H1 (cell line): ENCODE data around the gene RGS6. TPM values are rescaled to one million over a fixed set of nuclear protein-coding genes. Genes with fewer than 3 reads are reported as not detected.

ENCODE experiments used
- EGR1 ChIP-seq: IDR thresholded peaks from 2 replicates; pipeline ENCODE4 v1.6.1; 2011; ENCODE audit warnings: low read depth, low read length, borderline replicate concordance
- SIRT6 ChIP-seq: IDR thresholded peaks from one replicate; pipeline ENCODE4 v1.7.1; 2012; ENCODE audit warnings: low read length, inconsistent platforms
- SP2 ChIP-seq: IDR thresholded peaks from 2 replicates; pipeline ENCODE4 v1.6.1; 2012; ENCODE audit warnings: mild to moderate bottlenecking, low read length, inconsistent platforms
- polyA plus RNA-seq, 7 experiments: library from polyadenylated mRNA; depleted of rRNA in 3 of 7; stranded (reverse) in 5 of 7; unstranded in 2 of 7; fragments of >200 nt in 5 of 7; fragments of 200-250 nt in 2 of 7; gene quantifications; 1 replicate in 5 of 7; 2 replicates in 1 of 7; 4 replicates in 1 of 7; pipeline versions ENCODE4 v1.2.1 to v1.2.3, GENCODE V29; 2011 to 2013; ENCODE audit warnings: missing spikeins in 2 of 7, mixed read lengths in 2 of 7
- total RNA-seq: library from RNA; stranded (reverse); fragmentation: NEBNext Ultra II Directional; extraction: Animal tissue kit (Norgen Biotek cat#: 25700); gene quantifications from 2 replicates; pipeline ENCODE4 v1.2.1, GENCODE V29; 2021

RGS6 gene
- total and polyA plus RNA-seq, 2 of the 8 experiments (the other 6 are each of a cell fraction or from before 2014, with no cell fraction given) = 0.26 to 1.1 TPM

DNA sequence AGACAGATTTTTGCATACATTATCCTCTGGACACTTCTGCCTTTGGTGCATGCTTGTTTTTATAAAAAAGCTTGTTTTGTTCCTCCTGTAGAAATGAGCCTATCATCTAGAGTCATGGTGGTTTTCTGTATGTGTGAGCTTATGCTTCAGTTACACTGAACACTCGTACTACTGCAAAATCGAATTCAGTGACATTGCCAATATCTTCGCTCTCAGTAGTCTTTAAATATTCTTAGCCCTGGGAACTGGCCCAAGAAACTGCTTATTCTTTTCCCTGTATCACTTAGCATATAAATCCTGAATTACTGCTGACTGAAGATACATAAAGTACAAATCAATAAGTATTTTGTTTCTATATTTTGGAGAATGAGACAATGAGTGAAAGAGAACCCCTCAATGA lies 70.5 kb downstream of the RGS6 start (continued):
- TF ChIP-seq EGR1 = no peak
- no peak for TF ChIP-seq SP2
- no peak for TF ChIP-seq SIRT6
